Activated CD4-positive, alpha-beta T cell treated with anti-CD3 and anti-CD28 coated beads, Interleukin-2, amount 10 ng/mL, durations not matched to agents 7 days and 5 days (primary cell): ENCODE data around the gene SEC16A. TPM values are rescaled to one million over a fixed set of nuclear protein-coding genes. Genes with fewer than 3 reads are reported as not detected.

Experiments
- CTCF ChIA-PET: fragments of 350-600 bp; sonication (Branson Sonifier 250); formaldehyde crosslinking; loops from one replicate; lab custom pipeline; 2021; ENCODE audit warnings: antibody characterized with exemption; lab: Charles Lee
- POLR2A ChIA-PET: fragments of 350-600 bp; sonication (Branson Sonifier 250); formaldehyde crosslinking; loops from one replicate; lab custom pipeline; 2021; ENCODE audit warnings: antibody characterized with exemption; lab: Charles Lee
- DNase-seq: peaks from one replicate; pipeline ENCODE4 v3.0.0-alpha.2; 2020
- H3K27ac Mint-ChIP-seq: one replicate; pipeline ENCODE4 v1.8.0; 2021; ENCODE audit warnings: mild to moderate bottlenecking, moderate library complexity, mixed read lengths
- H3K27me3 Mint-ChIP-seq: one replicate; pipeline ENCODE4 v1.8.0; 2021; ENCODE audit warnings: mixed read lengths
- H3K36me3 Mint-ChIP-seq: one replicate; pipeline ENCODE4 v1.8.0; 2021; ENCODE audit warnings: low read depth, mixed read lengths
- H3K4me1 Mint-ChIP-seq: one replicate; pipeline ENCODE4 v1.8.0; 2021; ENCODE audit warnings: mixed read lengths
- H3K4me3 Mint-ChIP-seq: one replicate; pipeline ENCODE4 v1.8.0; 2021; ENCODE audit warnings: mild to moderate bottlenecking, moderate library complexity, mixed read lengths
- H3K9me3 Mint-ChIP-seq: one replicate; pipeline ENCODE4 v1.8.0; 2021; ENCODE audit warnings: mixed read lengths
- total RNA-seq, 2 experiments: library from RNA; stranded (reverse); gene quantifications; one replicate each; pipeline ENCODE4 v1.2.3, GENCODE V29; 2021

SEC16A gene
- total RNA-seq, 2 experiments from 2014 or later: 72.1 to 74.5 TPM

- ChIA-PET CTCF (interaction anchor here (1.0 to 1.2 kb wide), 3 partner anchors 14 to 33 kb away, joined by 3 read pairs; no protein-coding TSS in a partner anchor), POLR2A (no interaction called here)
- no peak overlapping the region for H3K4me3 Mint-ChIP-seq
Observed at GRCh38 chr9:136471802-136472487, 10.9 kb downstream of the SEC16A start.

GRCh38 chr9:136470792-136471469, 11.9 kb downstream of the SEC16A start:
- H3K4me1 Mint-ChIP-seq: no peaks in the 10 kb centered on the region
- no peak for DNase-seq
- CTCF ChIA-PET: interaction anchor here (1.2 to 1.4 kb wide), 3 partner anchors 10 to 32 kb away, joined by 3 to 5 read pairs (median 3); no protein-coding TSS in a partner anchor
- peaks cover 36% of the 10 kb centered on the region for H3K36me3 Mint-ChIP-seq
- POLR2A ChIA-PET: no interaction called here
- no peak overlapping the region for H3K27ac Mint-ChIP-seq
- no peaks in the 10 kb centered on the region for H3K27me3 Mint-ChIP-seq
- no peaks in the 10 kb centered on the region for H3K9me3 Mint-ChIP-seq
- H3K4me3 Mint-ChIP-seq: no peak overlapping the region

More at GRCh38 chr9:136471802-136472487, 10.9 kb downstream of the SEC16A start:
- H3K9me3 Mint-ChIP-seq: no peaks in the 10 kb centered on the region
- DNase-seq: no peak
- H3K36me3 Mint-ChIP-seq: peaks cover 33% of the 10 kb centered on the region
- H3K4me1 Mint-ChIP-seq: no peaks in the 10 kb centered on the region
- no peak overlapping the region for H3K27ac Mint-ChIP-seq
- H3K27me3 Mint-ChIP-seq: no peaks in the 10 kb centered on the region

- POLR2A ChIA-PET: no interaction called here
- peaks cover 33% of the 10 kb centered on the region for H3K36me3 Mint-ChIP-seq
Observed at GRCh38 chr9:136470356-136470755, 12.5 kb downstream of the SEC16A start.

GRCh38 chr9:136467766-136468165, 15.1 kb downstream of the SEC16A start:
- POLR2A ChIA-PET: no interaction called here
- H3K4me1 Mint-ChIP-seq: no peaks in the 10 kb centered on the region
- no peak overlapping the region for H3K4me3 Mint-ChIP-seq
- H3K27ac Mint-ChIP-seq: no peak overlapping the region
- CTCF ChIA-PET: no interaction called here
- no peaks in the 10 kb centered on the region for H3K27me3 Mint-ChIP-seq
- H3K9me3 Mint-ChIP-seq: no peaks in the 10 kb centered on the region
- no peak for DNase-seq
- H3K36me3 Mint-ChIP-seq: peaks cover 32% of the 10 kb centered on the region

More at GRCh38 chr9:136470356-136470755, 12.5 kb downstream of the SEC16A start:
- no peaks in the 10 kb centered on the region for H3K4me1 Mint-ChIP-seq
- no peak for DNase-seq
- H3K9me3 Mint-ChIP-seq: no peaks in the 10 kb centered on the region
- no peak overlapping the region for H3K27ac Mint-ChIP-seq
- H3K4me3 Mint-ChIP-seq: no peak overlapping the region
- CTCF ChIA-PET: interaction anchor here (1.2 to 1.4 kb wide), 4 partner anchors 10 to 32 kb away, joined by 3 to 5 read pairs (median 3); no protein-coding TSS in a partner anchor
- no peaks in the 10 kb centered on the region for H3K27me3 Mint-ChIP-seq

GRCh38 chr9:136466155-136466541, 16.7 kb downstream of the SEC16A start:
- POLR2A ChIA-PET: no interaction called here
- Mint-ChIP-seq H3K4me1 (no peaks in the 10 kb centered on the region), H3K27me3 (no peaks in the 10 kb centered on the region), H3K9me3 (no peaks in the 10 kb centered on the region), H3K27ac (no peak overlapping the region), H3K4me3 (no peak overlapping the region), H3K36me3 (peaks cover 36% of the 10 kb centered on the region)
- CTCF ChIA-PET: no interaction called here
- DNase-seq: no peak

GRCh38 chr9:136465500-136466154, 17.2 kb downstream of the SEC16A start:
- Mint-ChIP-seq H3K27ac (no peak overlapping the region), H3K27me3 (no peaks in the 10 kb centered on the region), H3K36me3 (peaks cover 36% of the 10 kb centered on the region), H3K4me1 (no peaks in the 10 kb centered on the region), H3K4me3 (no peak overlapping the region), H3K9me3 (no peaks in the 10 kb centered on the region)
- CTCF ChIA-PET: interaction anchor here (1.3 kb wide), 1 partner anchor 18 kb away, joined by 4 read pairs; no protein-coding TSS in a partner anchor
- POLR2A ChIA-PET: no interaction called here
- no peak for DNase-seq

- Mint-ChIP-seq H3K27ac (no peak overlapping the region), H3K4me1 (no peaks in the 10 kb centered on the region), H3K4me3 (no peak overlapping the region), H3K36me3 (peaks cover 40% of the 10 kb centered on the region), H3K9me3 (no peaks in the 10 kb centered on the region), H3K27me3 (no peaks in the 10 kb centered on the region)
- no peak for DNase-seq
- CTCF ChIA-PET: interaction anchor here (1.3 kb wide), 1 partner anchor 20 kb away, joined by 4 read pairs; no protein-coding TSS in a partner anchor
- POLR2A ChIA-PET: no interaction called here
Observed at GRCh38 chr9:136464241-136464640, 18.6 kb downstream of the SEC16A start.

- no peaks in the 10 kb centered on the region for H3K9me3 Mint-ChIP-seq
- ChIA-PET CTCF (no interaction called here), POLR2A (no interaction called here)
- H3K27ac Mint-ChIP-seq: no peak overlapping the region
- DNase-seq: no peak
- peaks cover 42% of the 10 kb centered on the region for H3K36me3 Mint-ChIP-seq
- no peaks in the 10 kb centered on the region for H3K4me1 Mint-ChIP-seq
- H3K4me3 Mint-ChIP-seq: no peak overlapping the region
- H3K27me3 Mint-ChIP-seq: no peaks in the 10 kb centered on the region
Observed at GRCh38 chr9:136463578-136463977, 19.3 kb downstream of the SEC16A start.

- POLR2A ChIA-PET: no interaction called here
- no peak overlapping the region for H3K27ac Mint-ChIP-seq
- H3K4me3 Mint-ChIP-seq: no peak overlapping the region
- H3K36me3 Mint-ChIP-seq: peaks cover 46% of the 10 kb centered on the region
- H3K27me3 Mint-ChIP-seq: no peaks in the 10 kb centered on the region
- CTCF ChIA-PET: no interaction called here
- H3K4me1 Mint-ChIP-seq: no peaks in the 10 kb centered on the region
- DNase-seq: no peak
- no peaks in the 10 kb centered on the region for H3K9me3 Mint-ChIP-seq
Observed at GRCh38 chr9:136462664-136463063, 20.2 kb downstream of the SEC16A start.

- Mint-ChIP-seq H3K4me3 (no peak overlapping the region), H3K27ac (no peak overlapping the region), H3K4me1 (no peaks in the 10 kb centered on the region), H3K27me3 (no peaks in the 10 kb centered on the region), H3K9me3 (no peaks in the 10 kb centered on the region), H3K36me3 (peaks cover 52% of the 10 kb centered on the region)
- POLR2A ChIA-PET: no interaction called here
- CTCF ChIA-PET: interaction anchor here (1.0 kb wide), 1 partner anchor 97 kb away, joined by 5 read pairs; the partner anchor contains the start of gene DNLZ
- DNase-seq: no peak
Observed at GRCh38 chr9:136460772-136461325, 22.0 kb downstream of the SEC16A start.

GRCh38 chr9:136459425-136459824, 23.4 kb downstream of the SEC16A start:
- Mint-ChIP-seq H3K9me3 (no peaks in the 10 kb centered on the region), H3K4me1 (no peaks in the 10 kb centered on the region), H3K4me3 (no peak overlapping the region), H3K27ac (no peak overlapping the region), H3K36me3 (peaks cover 47% of the 10 kb centered on the region), H3K27me3 (no peaks in the 10 kb centered on the region)
- ChIA-PET CTCF (interaction anchor here (0.9 kb wide), 1 partner anchor 11 kb away, joined by 3 read pairs; no protein-coding TSS in a partner anchor), POLR2A (no interaction called here)
- no peak for DNase-seq

- no peaks in the 10 kb centered on the region for H3K27me3 Mint-ChIP-seq
- H3K4me3 Mint-ChIP-seq: no peak overlapping the region
- H3K36me3 Mint-ChIP-seq: peaks cover 53% of the 10 kb centered on the region
- no peaks in the 10 kb centered on the region for H3K4me1 Mint-ChIP-seq
- DNase-seq: no peak
- ChIA-PET CTCF (interaction anchor here (1.5 kb wide), 1 partner anchor 15 kb away, joined by 3 read pairs; no protein-coding TSS in a partner anchor), POLR2A (no interaction called here)
- no peaks in the 10 kb centered on the region for H3K9me3 Mint-ChIP-seq
- H3K27ac Mint-ChIP-seq: no peak overlapping the region
Observed at GRCh38 chr9:136457326-136457725, 25.5 kb downstream of the SEC16A start.
